HG03457 (cell line): Measurements from ENCODE around the gene HEATR1.
"Not testable (repeated sequence)": the region's sequence is repeated elsewhere in the genome, so short reads cannot be mapped to it uniquely, and the experiment has no call there.

Experiments
- ATAC-seq: cut with Tn5 transposase; IDR thresholded peaks from one replicate; pipeline ENCODE4 v1.9.1; 2021; ENCODE audit warnings: moderate number of reproducible peaks; ENCODE audit not compliant: unreplicated experiment

HEATR1 gene, protein sequence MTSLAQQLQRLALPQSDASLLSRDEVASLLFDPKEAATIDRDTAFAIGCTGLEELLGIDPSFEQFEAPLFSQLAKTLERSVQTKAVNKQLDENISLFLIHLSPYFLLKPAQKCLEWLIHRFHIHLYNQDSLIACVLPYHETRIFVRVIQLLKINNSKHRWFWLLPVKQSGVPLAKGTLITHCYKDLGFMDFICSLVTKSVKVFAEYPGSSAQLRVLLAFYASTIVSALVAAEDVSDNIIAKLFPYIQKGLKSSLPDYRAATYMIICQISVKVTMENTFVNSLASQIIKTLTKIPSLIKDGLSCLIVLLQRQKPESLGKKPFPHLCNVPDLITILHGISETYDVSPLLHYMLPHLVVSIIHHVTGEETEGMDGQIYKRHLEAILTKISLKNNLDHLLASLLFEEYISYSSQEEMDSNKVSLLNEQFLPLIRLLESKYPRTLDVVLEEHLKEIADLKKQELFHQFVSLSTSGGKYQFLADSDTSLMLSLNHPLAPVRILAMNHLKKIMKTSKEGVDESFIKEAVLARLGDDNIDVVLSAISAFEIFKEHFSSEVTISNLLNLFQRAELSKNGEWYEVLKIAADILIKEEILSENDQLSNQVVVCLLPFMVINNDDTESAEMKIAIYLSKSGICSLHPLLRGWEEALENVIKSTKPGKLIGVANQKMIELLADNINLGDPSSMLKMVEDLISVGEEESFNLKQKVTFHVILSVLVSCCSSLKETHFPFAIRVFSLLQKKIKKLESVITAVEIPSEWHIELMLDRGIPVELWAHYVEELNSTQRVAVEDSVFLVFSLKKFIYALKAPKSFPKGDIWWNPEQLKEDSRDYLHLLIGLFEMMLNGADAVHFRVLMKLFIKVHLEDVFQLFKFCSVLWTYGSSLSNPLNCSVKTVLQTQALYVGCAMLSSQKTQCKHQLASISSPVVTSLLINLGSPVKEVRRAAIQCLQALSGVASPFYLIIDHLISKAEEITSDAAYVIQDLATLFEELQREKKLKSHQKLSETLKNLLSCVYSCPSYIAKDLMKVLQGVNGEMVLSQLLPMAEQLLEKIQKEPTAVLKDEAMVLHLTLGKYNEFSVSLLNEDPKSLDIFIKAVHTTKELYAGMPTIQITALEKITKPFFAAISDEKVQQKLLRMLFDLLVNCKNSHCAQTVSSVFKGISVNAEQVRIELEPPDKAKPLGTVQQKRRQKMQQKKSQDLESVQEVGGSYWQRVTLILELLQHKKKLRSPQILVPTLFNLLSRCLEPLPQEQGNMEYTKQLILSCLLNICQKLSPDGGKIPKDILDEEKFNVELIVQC (N-terminal part only)

DNA sequence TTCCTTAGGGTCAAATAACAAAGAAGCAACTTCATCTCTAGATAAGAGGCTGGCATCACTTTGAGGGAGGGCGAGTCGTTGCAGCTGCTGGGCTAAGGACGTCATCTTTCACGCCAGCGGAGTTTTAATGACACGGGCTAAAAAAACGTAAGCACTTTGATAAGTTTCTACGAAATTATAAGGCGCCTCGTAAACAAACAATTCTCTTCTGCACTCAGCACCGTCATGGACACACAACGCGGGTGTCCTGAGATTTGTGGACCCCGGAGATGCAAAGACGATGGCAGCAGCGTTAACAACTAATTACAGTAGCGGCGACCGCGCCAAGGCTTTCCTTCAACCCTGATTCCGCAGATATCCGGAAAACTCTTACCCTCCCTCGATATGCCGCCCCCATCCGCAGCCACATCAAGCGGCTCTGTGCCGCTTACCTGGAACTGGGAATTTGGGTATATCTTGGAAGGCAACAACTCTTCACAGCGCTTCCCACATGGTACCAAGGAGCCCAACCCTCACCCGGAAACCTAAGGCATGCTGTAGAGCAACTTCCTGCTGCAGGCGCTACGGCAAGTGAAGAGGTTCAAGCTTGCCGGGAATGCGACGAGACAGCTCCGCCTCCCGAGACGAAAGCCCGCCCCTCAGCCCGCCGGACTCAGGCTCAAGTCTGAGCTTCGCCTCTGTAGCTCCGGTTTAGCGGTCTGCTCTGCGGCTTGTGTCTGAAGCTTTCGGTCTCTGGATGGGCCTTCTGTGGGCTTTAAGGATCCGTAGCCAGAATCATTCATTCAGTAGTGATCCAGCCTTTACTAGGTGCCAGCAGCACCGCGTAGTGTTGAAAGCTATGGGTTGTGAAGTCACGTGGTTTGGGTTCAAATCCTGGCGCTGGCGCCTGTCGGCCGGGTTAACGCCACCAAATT lies at the start of gene HEATR1:
Gene HEATR1 (minus strand): TSS at position 526 of the 914 bp plus-strand sequence. CDS start 421 bp downstream, at position 105.
- ATAC-seq, result peak; percentile 97

DNA sequence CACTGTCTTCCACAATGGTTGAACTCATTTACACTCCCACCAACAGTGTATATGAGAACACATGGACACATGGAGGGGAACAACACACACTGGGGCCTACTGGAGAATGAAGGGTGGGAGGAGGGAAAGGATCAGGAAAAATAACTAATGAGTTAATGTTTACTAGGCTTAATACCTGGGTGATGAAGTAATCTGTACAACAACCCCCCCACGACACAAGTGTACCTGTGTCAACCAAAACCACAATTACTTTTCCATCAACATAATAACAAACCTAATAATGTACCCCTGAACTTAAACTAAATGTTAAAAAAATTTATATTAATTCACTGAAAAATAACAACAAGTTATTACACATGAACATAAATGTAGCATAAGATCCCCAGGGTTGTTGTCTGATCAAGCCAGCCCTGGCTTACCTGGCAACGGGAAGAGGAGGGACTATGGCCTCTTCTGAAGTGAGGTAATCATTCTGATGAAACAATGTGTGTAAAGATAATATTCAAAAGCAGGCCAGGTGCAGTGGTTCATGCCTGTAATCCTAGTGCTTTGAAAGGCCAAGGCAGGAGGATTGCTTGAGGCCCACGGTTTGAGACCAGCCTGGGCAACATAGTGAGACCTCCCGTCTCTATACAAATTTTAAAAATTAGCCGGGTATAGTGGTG lies 40.8 kb upstream of the HEATR1 start:
- ATAC-seq, result no peak

DNA sequence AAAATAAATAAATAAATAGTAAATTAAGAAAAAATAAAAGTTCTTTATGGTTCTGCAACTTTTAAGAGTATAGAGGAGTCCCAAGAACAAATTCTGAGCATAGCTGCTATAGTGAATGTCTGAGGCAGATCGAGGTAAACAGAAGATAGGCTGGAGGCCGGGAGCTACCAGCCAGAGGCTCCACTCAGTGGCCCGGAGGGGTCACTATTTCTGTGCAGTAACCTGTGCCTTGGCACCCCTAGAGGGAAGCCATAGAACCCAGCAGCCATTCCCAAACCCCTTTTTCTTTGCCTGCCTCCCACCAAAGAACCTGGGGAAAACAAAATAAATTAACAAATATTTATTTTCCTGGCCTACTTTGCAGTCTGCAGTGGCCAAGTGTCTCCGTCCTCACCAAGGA lies 38.4 kb upstream of the HEATR1 start:
- ATAC-seq, result no peak

DNA sequence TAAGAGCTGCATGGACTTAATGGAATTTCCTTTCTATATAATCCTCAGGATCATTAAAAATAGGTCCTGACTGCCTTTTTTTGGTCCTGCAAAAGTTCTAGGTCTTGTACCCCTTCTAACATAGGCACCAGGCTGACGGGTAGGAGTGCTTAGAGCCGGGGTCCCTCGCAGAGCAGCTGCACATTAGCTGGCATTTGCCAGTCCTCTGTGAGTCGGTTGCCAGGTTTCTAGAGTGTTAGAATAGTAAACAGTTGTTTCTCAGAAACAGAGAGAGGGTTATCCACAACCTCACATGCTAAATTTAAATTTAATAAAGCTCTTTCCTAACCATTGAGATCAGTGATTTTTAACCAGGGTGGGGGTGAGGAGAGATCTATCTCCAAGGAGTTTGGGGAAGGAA lies 35.4 kb upstream of the HEATR1 start:
- no peak for ATAC-seq

DNA sequence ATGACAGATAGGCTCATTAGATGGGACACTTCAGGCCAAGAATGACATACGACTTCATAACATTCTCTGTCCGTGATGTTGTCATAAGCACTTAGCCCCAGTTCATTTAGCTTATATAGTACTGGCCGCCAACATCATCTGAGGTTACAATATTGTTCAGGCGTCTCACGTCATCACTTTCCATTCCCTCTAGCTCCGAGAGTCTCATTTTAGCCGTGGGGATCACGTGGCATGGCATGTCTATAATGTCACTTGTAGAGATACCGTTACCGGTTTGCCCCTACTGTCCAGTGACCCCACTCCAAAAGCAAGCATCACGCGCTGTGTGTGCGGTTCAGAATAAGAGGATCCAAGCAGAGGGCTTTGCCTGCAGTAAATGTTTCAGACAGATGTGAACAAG lies 34.6 kb upstream of the HEATR1 start:
- no peak for ATAC-seq

DNA sequence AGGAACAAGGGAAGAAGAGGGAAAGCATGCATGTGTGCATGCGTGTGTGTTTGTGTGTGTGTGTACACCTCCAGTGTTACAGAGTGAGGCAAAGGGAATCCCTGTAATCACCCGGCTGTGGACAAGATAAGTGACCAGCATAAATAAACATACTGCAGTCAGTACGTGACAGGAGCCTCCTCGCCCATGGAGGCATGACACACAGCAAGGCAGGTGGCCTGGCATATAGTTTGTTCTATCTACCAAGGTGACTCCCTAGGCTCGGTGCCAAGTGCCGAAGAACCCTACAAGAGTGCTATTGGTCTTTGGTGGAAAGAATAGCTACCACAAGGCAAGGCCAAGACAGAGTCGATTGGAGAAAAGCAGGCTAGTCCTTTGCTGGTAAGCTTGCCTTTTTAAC lies 31.7 kb upstream of the HEATR1 start:
- no peak for ATAC-seq

DNA sequence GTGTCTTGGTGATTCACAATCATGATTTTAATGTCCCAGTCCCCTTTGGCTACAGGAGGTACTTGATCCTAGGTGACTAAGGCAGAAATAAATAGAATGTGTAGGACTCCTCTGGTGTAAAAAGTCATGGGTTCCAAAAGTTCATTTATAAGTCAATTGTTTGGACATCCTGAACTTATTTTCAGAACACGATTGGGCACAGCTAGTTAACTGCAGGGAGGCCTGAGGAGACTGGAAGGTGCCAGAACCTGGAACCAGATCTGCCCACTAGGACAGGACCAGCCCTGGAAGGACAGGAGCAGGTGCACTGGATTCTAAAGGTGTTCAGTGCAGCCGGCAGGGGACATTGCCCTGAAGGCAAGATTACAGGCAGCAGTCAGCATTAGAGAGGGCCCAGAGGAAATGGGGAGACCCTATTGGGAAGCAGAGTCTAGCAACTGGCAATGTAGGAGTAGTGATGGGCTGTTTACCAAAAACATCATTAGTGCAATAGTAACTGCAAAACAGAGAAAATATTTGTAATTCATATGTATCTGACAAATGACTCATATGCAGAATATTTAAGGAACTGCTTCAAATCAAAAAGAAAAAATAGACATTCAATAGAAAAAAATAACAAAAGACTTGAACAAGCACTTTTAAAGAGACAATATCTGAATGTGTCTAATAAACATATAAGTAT lies 23.6 kb upstream of the HEATR1 start:
- no peak for ATAC-seq

DNA sequence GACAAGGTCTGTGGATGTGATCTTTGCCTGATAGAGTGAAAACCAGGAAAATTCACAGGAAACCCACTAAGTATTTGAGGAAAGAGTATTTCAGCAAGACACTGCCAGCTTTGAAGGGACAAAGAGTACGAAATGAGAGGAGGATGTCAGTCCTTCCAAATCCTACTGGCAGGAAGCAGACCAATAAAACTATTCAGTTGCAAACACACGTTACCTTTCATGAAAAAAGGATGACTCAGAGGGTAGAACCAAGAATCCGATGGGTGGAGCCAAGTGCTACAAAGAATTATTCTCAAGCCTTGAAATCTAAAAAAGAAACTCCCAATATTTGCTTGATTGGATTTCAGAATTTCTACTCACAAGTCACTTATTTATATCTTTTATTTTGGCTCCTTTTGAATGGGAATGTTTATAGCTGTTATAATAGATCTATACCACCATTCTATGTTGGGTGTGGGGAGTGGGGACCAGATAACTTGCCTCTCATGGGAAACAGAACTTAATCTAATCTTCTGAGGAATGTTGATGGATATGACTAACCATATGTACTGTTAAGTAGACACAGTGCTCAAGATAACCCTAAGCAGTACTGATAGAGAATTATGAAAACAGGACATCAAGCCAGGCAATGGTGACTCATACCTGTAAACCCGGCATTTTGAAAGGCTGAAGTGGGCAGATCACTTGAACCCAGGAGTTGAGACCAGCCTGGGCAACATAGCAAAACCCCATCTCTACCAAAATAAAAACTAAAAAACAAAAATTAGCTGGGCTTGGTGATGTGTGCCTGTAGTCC lies 19.3 kb upstream of the HEATR1 start:
- no peak for ATAC-seq

DNA sequence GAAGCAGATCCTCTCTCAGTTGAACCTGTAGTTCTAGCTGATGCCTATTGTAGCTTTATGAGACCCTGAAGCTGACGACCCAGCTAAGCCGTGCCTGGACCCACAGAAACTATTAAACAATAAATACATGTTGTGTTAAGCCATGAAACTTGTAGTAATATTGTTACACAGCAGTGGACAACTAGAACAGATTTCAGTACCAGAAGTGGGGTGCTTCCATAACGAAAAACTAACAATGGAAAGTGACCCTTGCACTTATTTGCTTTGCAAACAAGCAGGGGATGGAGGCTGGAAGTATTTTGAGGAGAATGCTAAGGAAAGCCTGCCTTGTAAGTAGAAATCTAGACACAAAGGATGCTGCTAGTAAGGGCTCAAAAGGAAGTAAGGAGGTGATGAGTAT lies 18.1 kb upstream of the HEATR1 start:
- ATAC-seq, result no peak

DNA sequence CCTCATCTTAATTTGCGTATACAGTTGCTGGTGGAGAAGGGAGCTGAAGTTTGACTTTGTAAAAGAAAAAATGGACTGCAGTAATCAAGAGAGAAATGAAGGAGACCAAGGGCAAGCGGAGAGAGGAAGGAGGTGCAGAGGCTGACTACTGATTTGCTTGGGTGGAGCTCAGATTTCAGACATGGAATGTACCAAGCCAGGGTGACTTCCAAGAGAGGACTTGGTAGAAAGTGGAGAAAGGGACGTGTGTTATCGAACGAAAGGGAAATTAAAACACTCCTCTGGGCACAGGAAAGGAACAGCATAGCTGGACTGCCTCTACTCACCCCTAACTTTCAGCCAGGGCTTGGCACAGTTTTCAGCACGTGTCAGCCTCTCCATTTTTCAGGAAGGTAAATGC lies 15.1 kb upstream of the HEATR1 start:
- no peak for ATAC-seq

DNA sequence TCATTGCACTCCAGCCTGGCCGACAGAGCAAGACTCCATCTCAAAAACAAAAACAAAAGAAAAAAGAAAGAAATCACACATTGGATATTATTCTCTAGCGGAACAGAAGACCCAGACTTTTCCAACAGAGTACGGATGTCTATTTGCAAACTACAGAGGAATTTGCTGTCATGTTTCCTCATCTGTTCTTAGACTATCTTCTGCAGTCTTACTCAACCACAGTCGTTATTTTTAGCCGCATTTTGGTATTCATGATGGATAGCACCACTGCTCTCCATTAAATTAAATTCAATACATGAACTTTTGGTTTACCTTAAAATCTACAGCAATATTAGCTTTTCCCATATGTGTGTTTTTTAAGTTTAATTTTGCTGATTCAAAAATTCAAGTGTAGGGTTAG lies 14.2 kb upstream of the HEATR1 start:
- ATAC-seq, result no peak

DNA sequence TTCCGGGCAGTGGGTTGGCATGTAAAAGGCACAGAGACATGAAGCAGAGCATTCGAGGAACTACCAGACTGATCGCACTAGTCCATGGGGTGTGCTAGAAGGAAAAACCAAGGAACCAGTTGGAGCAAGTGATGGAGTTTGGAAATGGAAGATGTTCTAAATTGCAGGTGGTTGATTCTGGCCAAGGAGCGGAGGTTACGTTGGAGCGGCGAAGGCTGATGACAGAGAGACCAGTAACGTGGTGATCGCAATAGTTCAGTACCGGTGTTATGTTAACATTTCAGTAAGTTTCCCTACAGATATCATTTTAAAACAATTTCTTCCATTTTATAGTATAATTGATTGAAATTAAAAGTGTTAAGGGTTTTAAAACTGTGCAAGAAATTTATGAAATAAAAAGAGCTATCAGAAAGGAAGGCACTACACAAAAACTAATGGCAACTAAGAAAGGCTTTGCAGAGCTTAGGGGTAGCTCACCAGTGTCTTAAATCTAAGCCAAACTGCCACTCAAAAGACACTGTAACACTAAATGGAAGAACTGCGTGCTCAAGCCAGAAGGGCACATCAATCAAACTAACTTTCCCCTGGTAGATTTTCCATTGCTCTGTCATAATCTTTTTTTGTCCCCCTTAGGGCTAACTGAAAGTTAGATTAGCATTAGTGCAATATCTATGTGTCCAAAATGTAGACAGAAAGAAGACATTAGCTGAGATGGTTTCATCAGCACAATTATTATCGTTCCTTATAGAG lies 11.3 kb upstream of the HEATR1 start:
- no peak for ATAC-seq

DNA sequence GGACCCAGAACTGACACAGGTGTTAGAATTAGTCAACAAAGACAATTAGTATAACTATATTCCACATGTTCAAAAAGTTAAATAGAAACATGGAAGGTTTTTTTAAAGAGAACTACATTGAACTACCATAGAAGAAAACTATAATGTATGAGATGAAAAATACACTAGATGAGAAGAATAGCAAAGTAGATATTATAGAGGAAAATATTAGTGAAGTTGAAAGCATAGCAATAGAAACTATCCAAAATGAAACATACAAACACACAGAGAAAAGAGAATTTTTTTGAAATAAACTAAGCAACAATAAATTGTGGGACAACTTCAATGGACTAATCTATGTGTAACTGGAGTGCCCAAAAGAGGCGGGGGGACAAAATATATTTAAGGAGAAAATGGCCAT lies 8.0 kb upstream of the HEATR1 start:
- ATAC-seq, result no peak

DNA sequence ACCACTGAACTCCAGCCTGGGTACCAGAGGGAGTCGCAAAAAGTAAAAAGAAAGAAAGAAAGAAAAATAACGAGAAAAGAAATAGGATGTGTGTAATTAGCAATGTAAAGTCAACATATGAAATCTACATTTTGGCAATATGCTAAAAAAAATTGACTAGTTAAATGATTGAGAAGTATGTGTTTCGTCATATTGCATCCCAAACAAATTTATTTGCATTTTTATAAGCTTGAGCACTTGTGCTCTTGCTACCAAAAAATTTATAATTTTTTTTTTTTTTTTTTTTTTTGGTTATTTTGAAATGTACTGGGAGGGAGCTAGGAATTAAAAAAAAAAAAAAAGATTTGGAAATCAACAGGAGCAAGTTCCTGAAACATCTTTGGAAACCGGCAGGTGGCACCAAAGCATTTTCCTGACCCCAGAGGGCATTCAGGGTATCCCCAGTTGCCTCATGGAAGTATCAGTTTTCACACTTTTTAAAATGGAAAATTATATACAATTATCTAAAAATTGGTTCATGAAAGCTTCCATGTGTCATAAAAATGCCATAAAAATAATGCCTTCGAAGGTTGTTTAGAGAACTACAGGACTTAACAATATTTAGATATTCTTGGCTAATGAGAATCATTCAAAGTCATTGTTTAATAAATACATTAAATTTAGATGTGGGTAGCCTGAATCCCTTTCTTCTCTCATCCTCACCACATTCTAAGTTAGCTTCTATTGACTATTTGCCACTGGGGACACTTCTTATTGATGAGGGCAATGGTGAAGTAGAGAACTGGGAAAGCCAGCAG lies 4.8 kb upstream of the HEATR1 start:
- ATAC-seq, result no peak

DNA sequence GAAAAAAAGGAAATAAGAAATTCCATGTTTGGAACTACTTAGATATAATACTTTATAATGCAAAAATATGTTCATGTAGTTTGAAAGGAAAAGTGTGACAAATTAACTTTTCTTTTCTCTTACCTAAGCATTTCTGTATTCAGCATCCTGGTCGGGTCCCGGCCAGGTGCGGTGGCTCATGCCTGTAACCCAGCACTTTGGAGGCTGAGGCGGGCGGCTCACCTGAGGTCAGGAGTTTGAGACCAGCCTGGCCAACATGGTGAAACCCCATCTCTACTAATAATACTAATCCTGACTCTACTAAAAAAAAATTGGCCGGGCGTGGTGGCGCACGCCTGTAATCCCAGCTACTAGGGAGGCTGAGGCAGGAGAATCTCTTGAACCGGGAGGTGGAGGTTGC lies 3.3 kb upstream of the HEATR1 start:
- not testable (repeated sequence) for ATAC-seq

DNA sequence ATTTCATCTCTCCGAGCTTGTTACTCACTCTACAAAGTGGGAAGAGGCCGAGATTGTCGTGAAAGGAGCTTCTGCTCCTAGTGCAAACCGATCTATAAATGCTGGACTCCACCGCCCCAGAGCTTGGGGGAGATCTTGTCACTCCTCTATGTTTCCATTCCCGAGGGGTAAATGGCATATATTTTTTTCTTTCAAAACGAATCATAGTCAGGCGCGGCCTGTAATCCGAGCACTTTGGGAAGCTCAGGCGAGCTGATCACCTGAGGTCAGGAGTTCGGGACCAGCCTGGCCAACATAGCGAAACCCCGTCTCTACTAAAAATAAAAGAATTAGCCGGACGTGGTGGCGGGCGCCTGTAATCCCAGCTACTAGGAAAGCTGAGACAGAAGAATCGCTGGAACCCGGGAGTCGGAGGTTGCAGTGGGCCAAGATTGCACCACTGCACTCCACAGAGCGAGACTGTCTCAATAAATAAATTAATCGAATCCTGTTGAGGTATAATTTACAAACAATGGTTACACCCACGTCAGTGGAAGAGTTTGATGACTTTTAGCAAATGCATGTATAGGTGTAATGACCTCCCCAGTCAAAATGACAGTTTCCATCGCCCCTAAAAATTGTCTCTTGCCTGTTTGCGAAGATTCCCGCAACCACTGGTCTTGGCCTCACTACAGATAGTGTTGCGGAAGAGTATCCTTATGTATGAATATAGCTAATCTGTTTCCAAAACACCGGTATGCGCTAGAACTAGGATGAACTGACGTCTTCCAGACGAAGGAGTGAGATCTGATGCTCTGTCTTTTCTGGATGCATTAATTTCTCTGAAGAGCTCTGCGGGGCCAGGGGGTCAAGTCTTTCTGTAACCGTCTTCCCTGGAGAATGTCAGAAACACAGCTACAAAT lies 840 bp upstream of the HEATR1 start:
- ATAC-seq, result no peak
